T-helper 22 cell (primary cell): ENCODE data around the gene TAPBP.
"Not testable (repeated sequence)": the region's sequence is repeated elsewhere in the genome, so short reads cannot be mapped to it uniquely, and the experiment has no call there.

Source experiments
- DNase-seq: peaks from one replicate; pipeline ENCODE4 v3.0.0-alpha.2; 2020; ENCODE audit warnings: low read depth

TAPBP gene

GRCh38 chr6:33276581-33276863 is 37.4 kb downstream of the TAPBP start:
- DNase-seq: no peak

- DNase-seq: not testable (repeated sequence)
Observed at GRCh38 chr6:33275795-33276580, 37.9 kb downstream of the TAPBP start.

- DNase-seq: no peak
Observed at GRCh38 chr6:33273924-33274902, 39.7 kb downstream of the TAPBP start.

- DNase-seq: no peak
Observed at GRCh38 chr6:33273129-33273923, 40.6 kb downstream of the TAPBP start.

- no peak for DNase-seq
Observed at GRCh38 chr6:33272275-33273128, 41.4 kb downstream of the TAPBP start.

GRCh38 chr6:33271468-33272274 is 42.2 kb downstream of the TAPBP start, which contains the start of the genes RPS18 and VPS52:
Gene RPS18 (plus strand): TSS chr6:33272075. CDS start chr6:33272120, 45 bp downstream.
Gene VPS52 (minus strand): TSS chr6:33271876. CDS start chr6:33271675, 201 bp downstream.
- DNase-seq: peak; percentile 90

GRCh38 chr6:33271117-33271467 is 42.8 kb downstream of the TAPBP start:
- DNase-seq: no peak

- DNase-seq: no peak
Observed at GRCh38 chr6:33264015-33264414, 49.9 kb downstream of the TAPBP start.

GRCh38 chr6:33262490-33262889 is 51.4 kb downstream of the TAPBP start:
- not testable (repeated sequence) for DNase-seq

GRCh38 chr6:33259032-33259431 is 54.8 kb downstream of the TAPBP start:
- no peak for DNase-seq

- DNase-seq: no peak
Observed at GRCh38 chr6:33254591-33254990, 59.3 kb downstream of the TAPBP start.

GRCh38 chr6:33252759-33253158 is 61.1 kb downstream of the TAPBP start:
- DNase-seq: no peak

- DNase-seq: no peak
Observed at GRCh38 chr6:33251395-33252012, 62.4 kb downstream of the TAPBP start.

GRCh38 chr6:33250731-33251130 is 63.1 kb downstream of the TAPBP start:
- no peak for DNase-seq

- no peak for DNase-seq
Observed at GRCh38 chr6:33249732-33250630, 63.9 kb downstream of the TAPBP start.
